ENCODE data around the gene SH2D3A. TPM values are rescaled to one million over a fixed set of nuclear protein-coding genes. Genes with fewer than 3 reads are reported as not detected.
A peak's percentile ranks its signal among the peaks of the same experiment; 100 is the strongest.

The SH2D3A gene
- total RNA-seq, 5 donors from 2014 or later (not counting 1 experiment from before 2014, with no cell fraction given): 61.7 to 83.7 (median 73.6) TPM

DNA sequence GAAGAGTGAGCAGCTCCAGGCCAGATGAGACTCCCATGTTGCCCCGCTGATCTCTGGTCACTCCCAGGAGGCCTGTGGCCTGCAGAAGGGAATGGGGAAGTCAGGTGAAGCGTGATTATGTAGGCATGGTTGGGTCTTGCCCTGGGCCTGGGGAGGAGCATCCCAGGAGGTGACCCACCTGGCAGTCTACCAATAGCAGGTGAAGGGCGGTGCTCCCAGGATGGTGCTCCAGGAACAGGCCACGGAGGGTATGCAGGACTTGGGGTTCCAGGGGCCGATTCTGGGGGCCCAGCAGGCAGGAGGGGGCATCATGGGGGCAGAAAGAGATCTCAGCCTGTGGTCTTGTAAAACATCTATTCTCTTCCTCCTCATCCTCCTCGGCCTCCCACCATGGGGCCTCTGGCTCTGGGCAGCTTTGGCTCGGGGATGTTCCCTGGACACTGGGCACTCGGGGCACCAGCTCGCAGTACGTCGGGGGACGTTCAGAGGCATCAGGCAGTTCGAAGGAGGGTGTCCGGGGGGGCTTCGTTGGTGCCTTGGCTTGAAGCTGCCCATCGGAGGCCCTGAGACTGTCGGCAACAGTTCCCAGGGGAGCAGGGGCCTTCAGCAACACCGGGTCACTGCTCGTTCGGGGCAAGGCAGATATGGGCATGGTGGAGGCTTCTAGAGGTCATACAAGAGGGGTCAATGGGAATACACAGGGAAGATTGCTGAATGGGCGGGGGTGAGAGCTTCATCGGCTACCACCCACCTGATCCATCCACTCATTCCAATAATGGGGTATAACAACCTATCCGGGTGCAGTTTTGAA, 12.4 kb downstream of the SH2D3A start:
- Histone ChIP-seq H3K4me3 (ENCODE audit: control insufficient read depth in 1 of 2, extremely low read depth in 1 of 2, low read length in 1 of 2) (no peak overlapping the region), H3K27ac (ENCODE audit: low read length) (no peak overlapping the region), H3K27me3 (replicated peaks in 1 of 2; ENCODE audit: control insufficient read depth in 2 of 2, extremely low read depth in 1 of 2, insufficient read depth in 2 of 2, low read length in 1 of 2) (no peaks in the 10 kb centered on the region), H3K4me1 (ENCODE audit: control insufficient read depth in 1 of 2, extremely low read depth in 1 of 2, insufficient read depth in 2 of 2, low read length in 2 of 2) (peaks cover 0 to 16% of the 10 kb centered on the region in 2 experiments), H3K36me3 (ENCODE audit: control insufficient read depth in 2 of 2, extremely low read depth in 1 of 2, insufficient read depth in 1 of 2, low read length in 1 of 2) (peaks cover 18 to 58% of the 10 kb centered on the region in 2 donors), H3K9me3 (no peaks in the 10 kb centered on the region)
- ChIA-PET POLR2A (no interaction called here), CTCF (interaction anchor here in 1 of 2 donors (0.6 kb wide), 1 partner anchor 125 kb away, joined by 3 read pairs; no protein-coding TSS in a partner anchor)
- Mint-ChIP-seq H3K9me3 (no peaks in the 10 kb centered on the region), H3K4me3 (no peak overlapping the region), H3K27me3 (no peaks in the 10 kb centered on the region), H3K36me3 (peaks cover 24% of the 10 kb centered on the region), H3K27ac (peak overlapping the region in 1 of 2 donors; percentile 23), H3K4me1 (peaks cover 12 to 19% (median 12%) of the 10 kb centered on the region in 3 donors)
- ATAC-seq (replicated peaks in 1 of 4): no peak
- no peak for DNase-seq
- WGBS (ENCODE audit: insufficient coverage): 97% methylated on average over 14 of the region's 23 CpGs

GRCh38 chr19:6754136-6754535, 13.1 kb downstream of the SH2D3A start:
- Histone ChIP-seq H3K9me3 (no peaks in the 10 kb centered on the region), H3K4me1 (ENCODE audit: control insufficient read depth in 1 of 2, extremely low read depth in 1 of 2, insufficient read depth in 2 of 2, low read length in 2 of 2) (peaks cover 0 to 16% of the 10 kb centered on the region in 2 experiments), H3K27me3 (replicated peaks in 1 of 2; ENCODE audit: control insufficient read depth in 2 of 2, extremely low read depth in 1 of 2, insufficient read depth in 2 of 2, low read length in 1 of 2) (no peaks in the 10 kb centered on the region), H3K4me3 (ENCODE audit: control insufficient read depth in 1 of 2, extremely low read depth in 1 of 2, low read length in 1 of 2) (no peak overlapping the region), H3K36me3 (ENCODE audit: control insufficient read depth in 2 of 2, extremely low read depth in 1 of 2, insufficient read depth in 1 of 2, low read length in 1 of 2) (peaks cover 21 to 56% of the 10 kb centered on the region in 2 donors), H3K27ac (ENCODE audit: low read length) (no peak overlapping the region)
- no peak for ATAC-seq (replicated peaks in 1 of 4)
- peak overlapping the region in 1 of 2 donors; percentile 76 for H3K27ac Mint-ChIP-seq
- 98% methylated on average over 7 of the region's 22 CpGs for WGBS (ENCODE audit: insufficient coverage)
- H3K4me1 Mint-ChIP-seq: peaks cover 9 to 17% (median 12%) of the 10 kb centered on the region in 3 donors
- no peaks in the 10 kb centered on the region for H3K27me3 Mint-ChIP-seq
- ChIA-PET CTCF (interaction anchor here in 1 of 2 donors (0.6 kb wide), 1 partner anchor 124 kb away, joined by 3 read pairs; no protein-coding TSS in a partner anchor), POLR2A (no interaction called here)
- no peaks in the 10 kb centered on the region for H3K9me3 Mint-ChIP-seq
- H3K36me3 Mint-ChIP-seq: peaks cover 24% of the 10 kb centered on the region
- no peak overlapping the region for H3K4me3 Mint-ChIP-seq
- DNase-seq: no peak

DNA sequence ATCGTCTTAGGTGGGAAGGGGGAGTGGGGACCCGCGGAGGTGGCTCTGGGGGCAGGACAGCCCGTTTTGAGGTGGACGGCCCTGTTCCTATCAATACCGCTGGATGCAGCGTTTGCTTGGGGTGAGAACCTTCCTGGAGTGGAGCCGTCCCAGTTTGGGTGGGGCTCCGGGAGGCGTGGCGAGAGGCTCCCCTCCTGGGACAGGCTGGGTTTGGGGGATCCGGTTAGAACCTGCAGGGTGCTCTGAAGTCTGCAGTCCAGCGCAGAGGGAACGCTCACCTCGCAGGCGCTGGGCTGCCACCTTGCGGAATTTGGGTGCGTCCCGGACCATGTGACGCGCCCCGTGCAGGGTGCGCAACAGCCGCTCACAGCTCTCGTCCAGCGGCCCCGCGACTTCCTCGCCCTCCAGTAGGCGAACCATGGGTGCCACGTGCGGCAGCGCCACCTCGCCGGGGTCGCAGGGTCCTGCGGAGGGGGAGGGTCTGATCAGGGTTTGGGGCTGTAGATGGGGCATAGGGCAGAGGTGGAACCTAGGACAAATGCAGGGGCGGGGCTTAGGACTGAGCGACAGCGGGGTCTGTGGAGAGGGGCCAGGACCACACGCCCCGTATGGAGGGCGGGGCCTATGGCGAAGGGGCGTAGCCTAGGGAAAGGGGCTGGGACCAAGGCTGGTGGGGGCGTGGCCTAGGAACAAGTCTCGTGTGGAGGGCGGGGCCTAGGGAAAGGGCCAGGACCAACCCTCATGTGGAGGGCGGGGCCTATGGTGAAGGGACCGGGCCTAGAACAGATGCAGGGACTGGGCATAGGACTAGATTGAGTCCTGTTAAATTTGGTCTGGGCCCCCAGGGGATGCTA, 13.8 kb downstream of the SH2D3A start:
- peaks cover 9 to 14% (median 12%) of the 10 kb centered on the region in 3 donors for H3K4me1 Mint-ChIP-seq
- no peaks in the 10 kb centered on the region for H3K27me3 ChIP-seq (replicated peaks in 1 of 2; ENCODE audit: control insufficient read depth in 2 of 2, extremely low read depth in 1 of 2, insufficient read depth in 2 of 2, low read length in 1 of 2)
- DNase-seq (peak; percentile 50 to 85 (median 67)), ATAC-seq (replicated peaks in 1 of 4) (peak; percentile 85 to 89 (median 88))
- no peaks in the 10 kb centered on the region for H3K9me3 ChIP-seq
- H3K4me1 ChIP-seq (ENCODE audit: control insufficient read depth in 1 of 2, extremely low read depth in 1 of 2, insufficient read depth in 2 of 2, low read length in 2 of 2): peaks cover 0 to 16% of the 10 kb centered on the region in 2 experiments
- H3K36me3 Mint-ChIP-seq: peaks cover 23% of the 10 kb centered on the region
- ChIA-PET POLR2A (no interaction called here), CTCF (interaction anchor here (0.7 to 1.0 kb wide), 2 partner anchors 60 to 236 kb away, joined by 3 to 4 read pairs; no protein-coding TSS in a partner anchor)
- peak overlapping the region; percentile 76 to 84 for H3K27ac Mint-ChIP-seq
- WGBS (ENCODE audit: insufficient coverage): 40% methylated on average over 45 of the region's 50 CpGs
- H3K27me3 Mint-ChIP-seq: no peaks in the 10 kb centered on the region
- H3K27ac ChIP-seq (ENCODE audit: low read length): peak overlapping the region; percentile 29
- peak overlapping the region; percentile 64 to 83 (median 66) for H3K4me3 Mint-ChIP-seq
- peak overlapping the region; percentile 25 to 40 for H3K4me3 ChIP-seq (ENCODE audit: control insufficient read depth in 1 of 2, extremely low read depth in 1 of 2, low read length in 1 of 2)
- no peaks in the 10 kb centered on the region for H3K9me3 Mint-ChIP-seq
- peaks cover 21 to 59% of the 10 kb centered on the region in 2 donors for H3K36me3 ChIP-seq (ENCODE audit: control insufficient read depth in 2 of 2, extremely low read depth in 1 of 2, insufficient read depth in 1 of 2, low read length in 1 of 2)

GRCh38 chr19:6752256-6753177, 14.7 kb downstream of the SH2D3A start:
- POLR2A ChIA-PET: no interaction called here
- Histone ChIP-seq H3K27me3 (replicated peaks in 1 of 2; ENCODE audit: control insufficient read depth in 2 of 2, extremely low read depth in 1 of 2, insufficient read depth in 2 of 2, low read length in 1 of 2) (no peaks in the 10 kb centered on the region), H3K4me1 (ENCODE audit: control insufficient read depth in 1 of 2, extremely low read depth in 1 of 2, insufficient read depth in 2 of 2, low read length in 2 of 2) (peaks cover 0 to 16% of the 10 kb centered on the region in 2 experiments), H3K36me3 (ENCODE audit: control insufficient read depth in 2 of 2, extremely low read depth in 1 of 2, insufficient read depth in 1 of 2, low read length in 1 of 2) (peaks cover 21 to 57% of the 10 kb centered on the region in 2 donors), H3K4me3 (ENCODE audit: control insufficient read depth in 1 of 2, extremely low read depth in 1 of 2, low read length in 1 of 2) (no peak overlapping the region), H3K9me3 (no peaks in the 10 kb centered on the region), H3K27ac (ENCODE audit: low read length) (no peak overlapping the region)
- WGBS (ENCODE audit: insufficient coverage): 93% methylated on average over 38 of the region's 50 CpGs
- H3K4me3 Mint-ChIP-seq: peak overlapping the region in 2 of 3 donors; percentile 64 to 83
- ATAC-seq (replicated peaks in 1 of 4) (no peak), DNase-seq (no peak)
- peaks cover 26% of the 10 kb centered on the region for H3K36me3 Mint-ChIP-seq
- H3K27me3 Mint-ChIP-seq: no peaks in the 10 kb centered on the region
- no peaks in the 10 kb centered on the region for H3K9me3 Mint-ChIP-seq
- CTCF ChIA-PET: interaction anchor here (0.7 to 1.0 kb wide), 2 partner anchors 61 to 236 kb away, joined by 3 to 4 read pairs; no protein-coding TSS in a partner anchor
- H3K27ac Mint-ChIP-seq: peak overlapping the region in 1 of 2 donors; percentile 76
- H3K4me1 Mint-ChIP-seq: peaks cover 8 to 12% (median 11%) of the 10 kb centered on the region in 3 donors

DNA sequence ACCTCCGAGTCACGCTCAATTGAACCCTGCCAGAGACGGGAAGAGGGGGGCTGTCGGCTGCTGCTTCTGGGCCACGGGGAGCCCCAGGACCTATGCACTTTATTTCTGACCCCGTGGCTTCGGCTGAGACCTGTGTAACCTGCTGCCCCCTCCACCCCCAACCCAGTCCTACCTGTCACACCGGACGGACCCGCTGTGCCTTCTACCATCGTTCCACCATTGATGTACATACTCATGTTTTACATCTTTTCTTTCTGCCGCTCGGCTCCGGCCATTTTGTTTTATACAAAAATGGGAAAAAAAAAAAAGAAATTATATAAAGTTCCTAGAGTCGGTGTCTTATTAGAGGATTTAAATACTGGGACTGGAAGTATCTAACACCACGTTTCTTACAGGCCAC, 16.0 kb downstream of the SH2D3A start:
- no peak overlapping the region for H3K4me3 ChIP-seq (ENCODE audit: control insufficient read depth in 1 of 2, extremely low read depth in 1 of 2, low read length in 1 of 2)
- H3K27me3 ChIP-seq (replicated peaks in 1 of 2; ENCODE audit: control insufficient read depth in 2 of 2, extremely low read depth in 1 of 2, insufficient read depth in 2 of 2, low read length in 1 of 2): no peaks in the 10 kb centered on the region
- no peaks in the 10 kb centered on the region for H3K9me3 ChIP-seq
- ChIA-PET POLR2A (interaction anchor here in 1 of 2 donors (0.6 kb wide), 2 partner anchors 32 to 589 kb away, joined by 3 read pairs; no protein-coding TSS in a partner anchor), CTCF (no interaction called here)
- H3K4me3 Mint-ChIP-seq: no peak overlapping the region
- H3K27ac Mint-ChIP-seq: peak overlapping the region in 1 of 2 donors; percentile 4
- peaks cover 24 to 61% of the 10 kb centered on the region in 2 donors for H3K36me3 ChIP-seq (ENCODE audit: control insufficient read depth in 2 of 2, extremely low read depth in 1 of 2, insufficient read depth in 1 of 2, low read length in 1 of 2)
- peaks cover 0 to 16% of the 10 kb centered on the region in 2 experiments for H3K4me1 ChIP-seq (ENCODE audit: control insufficient read depth in 1 of 2, extremely low read depth in 1 of 2, insufficient read depth in 2 of 2, low read length in 2 of 2)
- no peaks in the 10 kb centered on the region for H3K9me3 Mint-ChIP-seq
- H3K4me1 Mint-ChIP-seq: peaks cover 6 to 12% (median 11%) of the 10 kb centered on the region in 3 donors
- ATAC-seq (replicated peaks in 1 of 4): no peak
- H3K27me3 Mint-ChIP-seq: no peaks in the 10 kb centered on the region
- DNase-seq: no peak
- 100% methylated on average over 4 of the region's 16 CpGs for WGBS (ENCODE audit: insufficient coverage)
- H3K27ac ChIP-seq (ENCODE audit: low read length): no peak overlapping the region
- H3K36me3 Mint-ChIP-seq: peaks cover 34% of the 10 kb centered on the region
